Inflammatory macrophage treated with lipopolysaccharide for 4 hours (primary cell): ENCODE measurements around the gene CHN1.
A peak's percentile ranks its signal among the peaks of the same experiment; 100 is the strongest.

Experiments used
- DNase-seq: peaks from one replicate; pipeline ENCODE4 v3.0.0-alpha.2; 2020

The CHN1 gene

GRCh38 chr2:174812037-174812436 is 193.1 kb downstream of the CHN1 start:
- no peak for DNase-seq

- DNase-seq = no peak
Measured at GRCh38 chr2:174807931-174808330, 197.2 kb downstream of the CHN1 start.

- DNase-seq = no peak
Measured at GRCh38 chr2:174805803-174806202, 199.4 kb downstream of the CHN1 start.

GRCh38 chr2:174802459-174802858 is 202.7 kb downstream of the CHN1 start:
- DNase-seq = no peak

GRCh38 chr2:174800436-174801205 is 204.6 kb downstream of the CHN1 start:
- no peak for DNase-seq

GRCh38 chr2:174798801-174799200 is 206.4 kb downstream of the CHN1 start:
- DNase-seq = no peak

- peak; percentile 89 for DNase-seq
Measured at GRCh38 chr2:174797781-174798276, 207.4 kb downstream of the CHN1 start.

GRCh38 chr2:174796319-174796771 is 208.8 kb downstream of the CHN1 start:
- no peak for DNase-seq

GRCh38 chr2:174794851-174795374 is 210.3 kb downstream of the CHN1 start:
- peak; percentile 20 for DNase-seq

- no peak for DNase-seq
Measured at GRCh38 chr2:174792309-174793025, 212.7 kb downstream of the CHN1 start.

GRCh38 chr2:174791746-174792280 is 213.4 kb downstream of the CHN1 start:
- no peak for DNase-seq

- no peak for DNase-seq
Measured at GRCh38 chr2:174791020-174791419, 214.2 kb downstream of the CHN1 start.

- no peak for DNase-seq
Measured at GRCh38 chr2:174789001-174789400, 216.2 kb downstream of the CHN1 start.

- DNase-seq = no peak
Measured at GRCh38 chr2:174788291-174788929, 216.8 kb downstream of the CHN1 start.

- DNase-seq = no peak
Measured at GRCh38 chr2:174787487-174788205, 217.5 kb downstream of the CHN1 start.

GRCh38 chr2:174786066-174786725 is 219.0 kb downstream of the CHN1 start:
- DNase-seq = no peak

- no peak for DNase-seq
Measured at GRCh38 chr2:174785481-174785880, 219.7 kb downstream of the CHN1 start.

GRCh38 chr2:174784909-174785308 is 220.3 kb downstream of the CHN1 start:
- no peak for DNase-seq

GRCh38 chr2:174784316-174784715 is 220.9 kb downstream of the CHN1 start:
- DNase-seq = no peak

GRCh38 chr2:174781996-174782395 is 223.2 kb downstream of the CHN1 start:
- DNase-seq = no peak

- no peak for DNase-seq
Measured at GRCh38 chr2:174781298-174781697, 223.9 kb downstream of the CHN1 start.

- no peak for DNase-seq
Measured at GRCh38 chr2:174780856-174781255, 224.3 kb downstream of the CHN1 start.
